ENCODE measurements around the gene ULK2.

DNA sequence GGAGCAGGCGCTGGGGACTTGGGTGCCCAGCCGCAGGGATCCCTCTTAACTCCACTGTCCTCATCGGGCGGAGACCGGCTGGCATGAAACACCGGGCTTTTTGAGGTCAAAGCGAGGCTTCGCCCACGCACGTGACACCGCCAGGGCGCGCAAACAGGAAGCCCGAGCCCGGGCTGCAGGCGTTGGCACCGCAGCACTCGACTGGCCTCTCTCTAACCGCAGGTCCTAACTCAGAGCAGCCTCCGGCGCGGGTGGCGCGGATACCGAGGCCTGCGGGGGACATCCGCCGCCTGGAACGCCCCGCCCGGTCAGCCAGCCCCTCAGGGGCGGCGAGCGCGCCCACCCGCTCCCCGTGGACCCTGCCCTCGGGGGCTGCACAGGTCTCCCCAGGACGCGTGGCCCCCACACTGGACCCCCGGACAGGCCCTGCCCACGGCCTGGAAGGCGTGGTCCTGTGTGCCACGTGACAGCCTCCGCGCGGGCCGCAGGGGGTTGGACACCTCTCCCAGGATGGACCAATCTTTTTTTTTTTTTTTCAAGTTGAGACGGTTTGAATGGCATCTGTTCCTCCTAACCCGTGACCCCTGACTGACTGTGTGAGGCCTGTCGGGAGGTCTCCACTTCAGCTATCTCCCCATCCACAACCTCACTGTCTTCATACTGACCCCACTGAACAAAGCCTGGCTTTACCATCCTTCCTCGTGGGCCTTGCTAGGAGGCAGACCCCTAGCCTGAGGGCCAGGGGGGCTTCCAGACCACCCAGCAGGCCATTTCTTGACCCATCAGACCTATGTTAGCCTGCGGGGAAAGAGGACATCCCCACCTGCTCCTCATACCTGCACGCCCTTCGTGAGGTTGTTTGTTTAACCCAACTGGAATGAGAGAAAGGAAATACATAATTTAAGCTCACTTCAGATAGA lies 143.0 kb downstream of the ULK2 start:
- TF ChIP-seq POLR2A (IDR thresholded peaks at IDR 0.05), result no peak
- TF ChIP-seq, protein P1, sequence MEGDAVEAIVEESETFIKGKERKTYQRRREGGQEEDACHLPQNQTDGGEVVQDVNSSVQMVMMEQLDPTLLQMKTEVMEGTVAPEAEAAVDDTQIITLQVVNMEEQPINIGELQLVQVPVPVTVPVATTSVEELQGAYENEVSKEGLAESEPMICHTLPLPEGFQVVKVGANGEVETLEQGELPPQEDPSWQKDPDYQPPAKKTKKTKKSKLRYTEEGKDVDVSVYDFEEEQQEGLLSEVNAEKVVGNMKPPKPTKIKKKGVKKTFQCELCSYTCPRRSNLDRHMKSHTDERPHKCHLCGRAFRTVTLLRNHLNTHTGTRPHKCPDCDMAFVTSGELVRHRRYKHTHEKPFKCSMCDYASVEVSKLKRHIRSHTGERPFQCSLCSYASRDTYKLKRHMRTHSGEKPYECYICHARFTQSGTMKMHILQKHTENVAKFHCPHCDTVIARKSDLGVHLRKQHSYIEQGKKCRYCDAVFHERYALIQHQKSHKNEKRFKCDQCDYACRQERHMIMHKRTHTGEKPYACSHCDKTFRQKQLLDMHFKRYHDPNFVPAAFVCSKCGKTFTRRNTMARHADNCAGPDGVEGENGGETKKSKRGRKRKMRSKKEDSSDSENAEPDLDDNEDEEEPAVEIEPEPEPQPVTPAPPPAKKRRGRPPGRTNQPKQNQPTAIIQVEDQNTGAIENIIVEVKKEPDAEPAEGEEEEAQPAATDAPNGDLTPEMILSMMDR (IDR thresholded peaks at IDR 0.05), result no peak

Data from testis (tissue), 2 donors.